Mesenchymal stem cell (in vitro differentiated cells and primary cell): Measurements from ENCODE around the gene MAPK8.

Source experiments
- DNase-seq: peaks from one replicate; pipeline ENCODE4 v3.0.0-alpha.2; 2013
- H2AFZ ChIP-seq: one replicate; pipeline ENCODE4 v1.6.1; 2013; ENCODE audit warnings: low read depth, mild to moderate bottlenecking, control low read depth, inconsistent platforms, low read length, moderate library complexity
- H2AK5ac ChIP-seq: 2 replicates; pipeline ENCODE4 v1.6.1; 2013; ENCODE audit warnings: low read length, moderate library complexity, mild to moderate bottlenecking, inconsistent platforms; ENCODE audit not compliant: severe bottlenecking
- H2BK120ac ChIP-seq: one replicate; pipeline ENCODE4 v1.6.1; 2013; ENCODE audit warnings: low read depth, mild to moderate bottlenecking, inconsistent platforms, low read length, moderate library complexity
- H2BK12ac ChIP-seq, 2 experiments: one replicate each; pipeline ENCODE4 v1.6.1; 2013; ENCODE audit warnings: inconsistent platforms in 2 of 2, low read length in 2 of 2, mild to moderate bottlenecking in 2 of 2, moderate library complexity in 2 of 2, control low read depth in 1 of 2
- H2BK15ac ChIP-seq: one replicate; pipeline ENCODE4 v1.6.1; 2013; ENCODE audit warnings: mild to moderate bottlenecking, low read depth, inconsistent platforms; ENCODE audit not compliant: poor library complexity, severe bottlenecking
- H2BK5ac ChIP-seq: 2 replicates; pipeline ENCODE4 v1.6.1; 2013; ENCODE audit warnings: low read depth, mild to moderate bottlenecking, low read length, control low read depth, inconsistent platforms; ENCODE audit not compliant: poor library complexity, severe bottlenecking
- H3K14ac ChIP-seq, 2 experiments: one replicate each; pipeline ENCODE4 v1.6.1; 2013; ENCODE audit warnings: inconsistent platforms in 2 of 2, low read length in 2 of 2, control low read depth in 1 of 2, mild to moderate bottlenecking in 1 of 2, moderate library complexity in 1 of 2
- H3K18ac ChIP-seq, 2 experiments: one replicate each; pipeline ENCODE4 v1.6.1; 2013; ENCODE audit warnings: inconsistent platforms in 2 of 2, low read length in 2 of 2, control low read depth in 1 of 2, low read depth in 1 of 2, mild to moderate bottlenecking in 1 of 2
- H3K23ac ChIP-seq, 2 experiments: one replicate each; pipeline ENCODE4 v1.6.1; 2013; ENCODE audit warnings: inconsistent platforms in 2 of 2, low read length in 2 of 2, mild to moderate bottlenecking in 2 of 2, moderate library complexity in 2 of 2, control low read depth in 1 of 2
- H3K27ac ChIP-seq: 2 replicates; pipeline ENCODE4 v1.5.1; 2013; ENCODE audit warnings: mild to moderate bottlenecking, moderate library complexity, low read length, control low read depth, inconsistent platforms; ENCODE audit not compliant: poor library complexity, severe bottlenecking
- H3K27me3 ChIP-seq, 2 experiments: 2 replicates each; pipeline versions ENCODE4 v1.6.1 to v1.7.0; 2013; ENCODE audit warnings: low read length in 2 of 2, mild to moderate bottlenecking in 2 of 2, moderate library complexity in 2 of 2, control low read depth in 1 of 2, inconsistent platforms in 1 of 2; ENCODE audit not compliant: control insufficient read depth in 1 of 2, insufficient read depth in 1 of 2
- H3K36me3 ChIP-seq, 2 experiments: 2 replicates each; pipeline versions ENCODE4 v1.6.1 to v1.7.0; 2013; ENCODE audit warnings: low read length in 2 of 2, control low read depth in 1 of 2, inconsistent platforms in 1 of 2, low read depth in 1 of 2, mild to moderate bottlenecking in 1 of 2; ENCODE audit not compliant: insufficient read depth in 2 of 2, control insufficient read depth in 1 of 2
- H3K4ac ChIP-seq, 2 experiments: one replicate each; pipeline ENCODE4 v1.6.1; 2013; ENCODE audit warnings: inconsistent platforms in 2 of 2, low read length in 2 of 2, mild to moderate bottlenecking in 2 of 2, moderate library complexity in 2 of 2, control low read depth in 1 of 2, low read depth in 1 of 2
- H3K4me1 ChIP-seq: 2 replicates; pipeline ENCODE4 v1.6.1; 2013; ENCODE audit warnings: low read depth, low read length, control low read depth; ENCODE audit not compliant: control insufficient read depth, insufficient read depth
- H3K4me2 ChIP-seq: 2 replicates; pipeline ENCODE4 v1.6.1; 2013; ENCODE audit warnings: low read length, mild to moderate bottlenecking, inconsistent platforms; ENCODE audit not compliant: poor library complexity, severe bottlenecking
- H3K4me3 ChIP-seq, 2 experiments: 2 replicates each; pipeline versions ENCODE4 v1.5.1 to v1.7.0; 2013; ENCODE audit warnings: low read length in 2 of 2, mild to moderate bottlenecking in 2 of 2, control low read depth in 1 of 2, low read depth in 1 of 2; ENCODE audit not compliant: insufficient read depth in 1 of 2
- H3K79me1 ChIP-seq: replicated peaks from 2 replicates; pipeline ENCODE4 v1.6.1; 2013; ENCODE audit warnings: mild to moderate bottlenecking, control low read depth, low read length, inconsistent platforms; ENCODE audit not compliant: poor library complexity, severe bottlenecking
- H3K9ac ChIP-seq: 2 replicates; pipeline ENCODE4 v1.7.0; 2013; ENCODE audit warnings: mild to moderate bottlenecking, low read length, moderate library complexity
- H3K9me3 ChIP-seq: 2 replicates; pipeline ENCODE4 v1.7.0; 2013; ENCODE audit warnings: mild to moderate bottlenecking, low read length; ENCODE audit not compliant: control insufficient read depth
- H4K8ac ChIP-seq: one replicate; pipeline ENCODE4 v1.6.1; 2013; ENCODE audit warnings: inconsistent platforms, mild to moderate bottlenecking, low read length, moderate library complexity
- H4K91ac ChIP-seq: one replicate; pipeline ENCODE4 v1.6.1; 2013; ENCODE audit warnings: mild to moderate bottlenecking, low read length, inconsistent platforms
- WGBS: methylation state at CpG from one replicate; pipeline ENCODE4 v1.1.7; 2013; ENCODE audit warnings: mixed read lengths; 5-methylcytosine and 5-hydroxymethylcytosine counted together

Gene MAPK8

DNA sequence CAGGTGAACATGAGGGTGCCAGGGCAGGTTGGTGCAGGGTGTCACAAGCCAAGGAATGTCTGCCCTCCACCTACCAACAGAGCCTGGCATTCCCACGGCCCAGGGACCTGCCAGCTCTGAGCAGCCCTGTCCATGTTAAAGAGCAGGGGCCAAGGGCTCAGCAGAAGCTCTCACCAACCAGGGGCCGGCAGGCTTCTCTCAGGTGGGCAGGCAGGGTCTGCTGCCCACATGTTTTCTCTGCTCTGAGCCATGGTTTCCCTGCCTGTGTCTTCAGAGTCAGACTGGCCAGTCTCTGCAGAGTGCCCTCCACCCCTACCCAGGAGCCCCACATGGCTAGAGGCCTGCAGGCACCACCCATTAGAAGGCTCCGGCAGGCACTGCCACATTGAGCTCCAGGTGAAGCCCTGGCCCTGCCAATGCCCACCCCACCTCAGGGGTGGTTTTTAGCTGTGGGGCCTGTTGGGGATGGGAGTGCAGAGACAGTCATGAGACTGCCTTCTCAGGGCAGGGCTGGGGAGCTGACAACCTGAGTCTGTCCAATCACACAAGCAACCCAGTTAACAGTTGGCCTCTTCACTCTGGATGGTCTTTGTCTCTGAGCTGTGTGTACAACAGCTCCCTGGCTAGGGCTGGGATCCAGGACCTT lies 162.5 kb downstream of the MAPK8 start:
- no peak overlapping the region for H2BK120ac ChIP-seq
- peak overlapping the region in 1 of 2 experiments; percentile 78 for H2BK12ac ChIP-seq
- H3K4ac ChIP-seq = peak overlapping the region in 1 of 2 experiments; percentile 15
- H3K14ac ChIP-seq = peak overlapping the region in 1 of 2 experiments; percentile 4
- no peak overlapping the region for H2AK5ac ChIP-seq
- WGBS = 96% methylated on average over 3 of the region's 3 CpGs
- no peak overlapping the region for H3K4me2 ChIP-seq
- H3K9me3 ChIP-seq = no peaks in the 10 kb centered on the region
- no peak overlapping the region for H2AFZ ChIP-seq
- no peak overlapping the region for H2BK15ac ChIP-seq
- DNase-seq = no peak
- H3K36me3 ChIP-seq = peaks cover 7 to 37% of the 10 kb centered on the region in 2 experiments
- H3K9ac ChIP-seq = no peak overlapping the region
- peak overlapping the region; percentile 18 to 47 for H3K18ac ChIP-seq
- H4K8ac ChIP-seq = peak overlapping the region; percentile 13
- peaks cover 0 to 10% of the 10 kb centered on the region in 2 experiments for H3K27me3 ChIP-seq
- peak overlapping the region in 1 of 2 experiments; percentile 3 for H3K23ac ChIP-seq
- no peak overlapping the region for H3K4me3 ChIP-seq
- H3K4me1 ChIP-seq = peaks cover 13% of the 10 kb centered on the region
- no peak overlapping the region for H2BK5ac ChIP-seq
- peak overlapping the region; percentile 70 for H4K91ac ChIP-seq
- H3K79me1 ChIP-seq = peaks cover 15% of the 10 kb centered on the region
- H3K27ac ChIP-seq = no peak overlapping the region

GRCh38 chr10:48469516-48470020 lies 163.1 kb downstream of the MAPK8 start:
- H3K36me3 ChIP-seq = peaks cover 7 to 40% of the 10 kb centered on the region in 2 experiments
- no peak overlapping the region for H2AK5ac ChIP-seq
- H3K23ac ChIP-seq = peak overlapping the region in 1 of 2 experiments; percentile 3
- peaks cover 12% of the 10 kb centered on the region for H3K4me1 ChIP-seq
- peak overlapping the region; percentile 15 to 49 for H3K4ac ChIP-seq
- no peak overlapping the region for H3K9ac ChIP-seq
- H4K91ac ChIP-seq = peak overlapping the region; percentile 78
- H2AFZ ChIP-seq = no peak overlapping the region
- peaks cover 0 to 10% of the 10 kb centered on the region in 2 experiments for H3K27me3 ChIP-seq
- no peak overlapping the region for H4K8ac ChIP-seq
- no peak overlapping the region for H2BK120ac ChIP-seq
- peak overlapping the region; percentile 28 to 46 for H3K18ac ChIP-seq
- no peaks in the 10 kb centered on the region for H3K9me3 ChIP-seq
- H3K4me2 ChIP-seq = no peak overlapping the region
- no peak overlapping the region for H3K4me3 ChIP-seq
- H3K27ac ChIP-seq = no peak overlapping the region
- no peak overlapping the region for H2BK15ac ChIP-seq
- H3K14ac ChIP-seq = peak overlapping the region in 1 of 2 experiments; percentile 44
- WGBS = 96% methylated on average over 4 of the region's 4 CpGs
- H3K79me1 ChIP-seq = peaks cover 12% of the 10 kb centered on the region
- no peak overlapping the region for H2BK5ac ChIP-seq
- DNase-seq = peak; percentile 11
- H2BK12ac ChIP-seq = peak overlapping the region in 1 of 2 experiments; percentile 78

DNA sequence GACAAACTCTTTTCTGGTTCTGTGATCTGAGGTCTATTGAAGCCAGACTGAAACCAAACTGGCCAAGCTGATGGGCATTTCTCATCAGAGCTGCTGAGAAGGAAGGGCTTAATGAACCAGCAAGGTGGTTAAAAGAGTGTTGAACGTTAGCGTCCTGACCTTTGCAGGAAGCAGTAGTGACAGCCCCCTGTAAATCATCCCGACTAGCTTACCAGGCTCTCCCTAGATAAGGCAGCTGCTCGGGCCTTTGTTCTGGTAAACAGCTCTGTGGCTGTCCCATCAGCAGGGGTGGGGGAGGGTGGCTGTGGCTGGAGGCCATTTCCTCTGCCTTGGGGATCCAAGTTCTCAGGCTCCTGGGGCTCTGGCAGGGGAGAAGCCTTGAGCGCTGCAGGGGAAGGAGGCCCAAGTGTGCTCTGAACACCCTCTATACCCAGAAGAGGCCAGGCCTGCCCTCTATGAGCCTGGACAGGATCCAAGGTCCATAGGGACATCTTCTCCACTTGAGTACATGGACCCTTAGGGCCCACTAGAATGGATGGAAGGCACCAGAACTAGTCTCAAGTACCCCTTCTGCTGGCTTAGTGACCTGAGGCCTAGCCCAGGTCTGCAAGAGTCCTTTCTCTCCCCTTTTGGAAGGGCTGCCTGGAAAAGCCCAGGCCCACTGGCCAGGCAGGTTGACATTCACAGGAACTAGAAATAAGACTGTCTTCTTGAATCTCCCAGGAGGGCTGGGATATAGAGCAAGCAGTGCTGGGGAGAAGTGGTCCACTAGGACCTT lies 163.8 kb downstream of the MAPK8 start:
- peaks cover 12% of the 10 kb centered on the region for H3K4me1 ChIP-seq
- H3K9ac ChIP-seq = no peak overlapping the region
- H3K79me1 ChIP-seq = peaks cover 9% of the 10 kb centered on the region
- peak overlapping the region; percentile 49 to 52 for H3K4ac ChIP-seq
- H2BK15ac ChIP-seq = peak overlapping the region; percentile 82
- H3K36me3 ChIP-seq = peaks cover 7 to 45% of the 10 kb centered on the region in 2 experiments
- H3K4me3 ChIP-seq = no peak overlapping the region
- peak overlapping the region in 1 of 2 experiments; percentile 91 for H2BK12ac ChIP-seq
- H3K14ac ChIP-seq = peak overlapping the region in 1 of 2 experiments; percentile 88
- no peak overlapping the region for H2BK5ac ChIP-seq
- no peaks in the 10 kb centered on the region for H3K9me3 ChIP-seq
- H2AK5ac ChIP-seq = no peak overlapping the region
- no peak overlapping the region for H3K4me2 ChIP-seq
- H3K27ac ChIP-seq = no peak overlapping the region
- WGBS = 15% methylated on average over 5 of the region's 5 CpGs
- peak overlapping the region; percentile 26 to 77 for H3K18ac ChIP-seq
- no peak overlapping the region for H2AFZ ChIP-seq
- peak overlapping the region; percentile 50 for H2BK120ac ChIP-seq
- DNase-seq = peak; percentile 32
- peaks cover 0 to 10% of the 10 kb centered on the region in 2 experiments for H3K27me3 ChIP-seq
- H4K91ac ChIP-seq = peak overlapping the region; percentile 47
- peak overlapping the region; percentile 27 for H4K8ac ChIP-seq
- H3K23ac ChIP-seq = no peak overlapping the region
